ENCODE results near the gene KLHL17.
A peak's percentile ranks its signal among the peaks of the same experiment; 100 is the strongest.

Gene KLHL17

DNA sequence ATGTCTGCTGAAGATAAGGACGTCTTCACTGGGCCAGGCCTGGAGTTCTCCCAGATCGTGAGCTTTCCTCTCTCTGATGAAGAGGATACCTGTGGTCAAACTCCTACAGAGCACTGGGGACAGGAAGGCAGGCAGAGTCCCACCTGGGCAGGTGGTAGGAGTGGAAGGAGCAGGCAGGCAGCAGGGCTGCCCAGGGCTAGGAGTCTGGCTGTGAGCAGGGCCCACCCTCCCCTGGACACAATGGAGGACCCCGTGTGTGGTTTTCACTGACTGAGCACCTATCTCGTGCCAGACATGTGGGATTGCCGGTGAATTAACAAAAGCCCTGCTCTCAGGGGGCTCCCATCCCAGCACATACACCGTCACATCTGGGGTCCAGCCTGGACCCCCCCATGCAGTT lies 41.5 kb upstream of the KLHL17 start:
- Mint-ChIP-seq H3K36me3 (no peaks in the 10 kb centered on the region), H3K9me3 (no peaks in the 10 kb centered on the region), H3K27ac (no peak overlapping the region), H3K4me1 (peaks cover 29% of the 10 kb centered on the region), H3K4me3 (no peak overlapping the region), H3K27me3 (peaks cover 98% of the 10 kb centered on the region)
- no peak for ATAC-seq

DNA sequence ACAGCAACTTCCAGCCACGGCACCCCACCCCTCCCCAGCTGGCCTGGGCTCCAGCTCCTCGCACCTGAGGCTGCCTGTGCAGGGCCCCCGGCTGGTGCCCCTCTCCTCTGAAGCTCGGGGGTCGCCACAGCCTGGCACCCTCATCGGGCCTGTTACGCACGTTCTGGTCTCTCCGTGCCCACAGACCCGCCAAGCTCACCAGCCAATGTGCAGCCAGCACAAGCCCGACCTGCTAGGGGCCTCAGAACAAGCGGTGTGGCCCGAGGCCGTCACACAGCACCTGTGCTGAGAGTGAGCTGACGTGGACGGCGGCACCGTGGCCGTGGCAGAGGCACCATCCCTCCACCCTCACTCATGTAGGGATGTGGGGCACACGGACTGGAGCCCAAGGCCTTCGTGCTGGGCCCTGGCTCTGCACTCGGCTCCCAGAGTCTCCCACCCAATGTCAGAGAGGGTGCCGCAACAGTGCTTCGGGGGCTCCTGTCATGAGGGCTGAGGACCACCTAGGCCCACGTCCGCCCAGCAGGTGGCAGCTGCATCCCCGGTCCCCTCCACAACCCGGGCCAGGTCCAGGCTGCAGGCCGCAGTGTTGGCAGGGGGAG lies 41.0 kb upstream of the KLHL17 start:
- peaks cover 92% of the 10 kb centered on the region for H3K27me3 Mint-ChIP-seq
- no peaks in the 10 kb centered on the region for H3K36me3 Mint-ChIP-seq
- no peak overlapping the region for H3K27ac Mint-ChIP-seq
- H3K9me3 Mint-ChIP-seq: no peaks in the 10 kb centered on the region
- no peak for ATAC-seq
- peaks cover 29% of the 10 kb centered on the region for H3K4me1 Mint-ChIP-seq
- H3K4me3 Mint-ChIP-seq: no peak overlapping the region

DNA sequence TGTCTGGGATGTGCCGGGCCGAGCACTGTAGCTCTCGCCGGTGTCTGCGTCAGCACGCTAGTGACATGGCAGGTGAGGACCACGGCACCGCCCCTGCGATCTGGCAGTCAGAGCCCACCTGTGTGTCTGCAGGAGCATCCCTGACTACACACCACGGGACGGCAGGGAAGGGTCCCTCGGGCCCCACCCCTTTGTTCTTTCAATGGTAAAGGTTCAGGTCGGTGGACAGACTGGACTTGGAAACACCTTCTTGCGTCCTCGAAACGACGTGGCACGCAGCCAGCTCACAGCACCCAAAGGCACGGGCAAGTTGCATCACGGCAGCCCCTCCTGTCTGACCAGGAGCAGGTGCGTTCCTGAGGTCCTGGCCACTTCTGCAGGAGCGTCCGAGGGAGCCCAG lies 40.4 kb upstream of the KLHL17 start:
- H3K36me3 Mint-ChIP-seq: no peaks in the 10 kb centered on the region
- peaks cover 86% of the 10 kb centered on the region for H3K27me3 Mint-ChIP-seq
- no peaks in the 10 kb centered on the region for H3K9me3 Mint-ChIP-seq
- no peak overlapping the region for H3K4me3 Mint-ChIP-seq
- no peak for ATAC-seq
- H3K27ac Mint-ChIP-seq: no peak overlapping the region
- peaks cover 29% of the 10 kb centered on the region for H3K4me1 Mint-ChIP-seq

DNA sequence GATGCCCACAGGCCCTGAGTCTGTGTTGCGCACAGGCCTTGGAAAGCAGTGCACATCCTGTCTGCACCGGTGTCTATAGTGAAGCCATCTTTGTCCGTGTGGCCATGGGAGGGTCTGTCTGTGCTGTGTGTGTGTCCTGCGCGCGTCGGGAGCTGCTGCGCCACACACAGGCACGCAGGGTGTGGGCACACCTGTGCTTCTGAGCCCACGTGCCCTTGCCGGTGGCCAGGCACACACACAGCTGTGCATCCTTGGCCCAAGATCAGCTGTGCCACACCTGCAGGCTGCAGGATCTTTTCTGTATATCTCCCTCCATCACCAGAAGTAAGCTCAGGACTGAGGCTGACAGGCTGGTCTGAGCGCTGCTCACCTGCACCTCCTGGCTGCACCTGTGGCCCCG lies 39.9 kb upstream of the KLHL17 start:
- no peak for ATAC-seq
- Mint-ChIP-seq H3K9me3 (no peaks in the 10 kb centered on the region), H3K36me3 (no peaks in the 10 kb centered on the region), H3K4me1 (peaks cover 29% of the 10 kb centered on the region), H3K4me3 (no peak overlapping the region), H3K27ac (no peak overlapping the region), H3K27me3 (peaks cover 81% of the 10 kb centered on the region)

GRCh38 chr1:921011-921837 lies 39.2 kb upstream of the KLHL17 start:
- Mint-ChIP-seq H3K27ac (no peak overlapping the region), H3K27me3 (peaks cover 80% of the 10 kb centered on the region), H3K4me3 (no peak overlapping the region), H3K36me3 (no peaks in the 10 kb centered on the region), H3K9me3 (no peaks in the 10 kb centered on the region), H3K4me1 (peaks cover 34% of the 10 kb centered on the region)
- ATAC-seq: peak; percentile 40

GRCh38 chr1:923131-923990 lies 37.0 kb upstream of the KLHL17 start, which contains the start of gene SAMD11:
TSS of gene SAMD11 (plus strand) at chr1:923923. CDS start at chr1:924432, 509 bp downstream.
- peaks cover 80% of the 10 kb centered on the region for H3K27me3 Mint-ChIP-seq
- ATAC-seq: no peak
- H3K27ac Mint-ChIP-seq: no peak within 1 kb of the TSS
- peaks cover 34% of the 10 kb centered on the region for H3K4me1 Mint-ChIP-seq
- H3K4me3 Mint-ChIP-seq: peak within 1 kb of the TSS; percentile 66
- no peaks in the 10 kb centered on the region for H3K36me3 Mint-ChIP-seq
- H3K9me3 Mint-ChIP-seq: no peaks in the 10 kb centered on the region

- Mint-ChIP-seq H3K27ac (no peak overlapping the region), H3K27me3 (peaks cover 80% of the 10 kb centered on the region), H3K9me3 (no peaks in the 10 kb centered on the region), H3K4me1 (peaks cover 34% of the 10 kb centered on the region), H3K36me3 (no peaks in the 10 kb centered on the region), H3K4me3 (peak overlapping the region; percentile 54)
- no peak for ATAC-seq
Measured at GRCh38 chr1:923991-924655, 36.3 kb upstream of the KLHL17 start.

DNA sequence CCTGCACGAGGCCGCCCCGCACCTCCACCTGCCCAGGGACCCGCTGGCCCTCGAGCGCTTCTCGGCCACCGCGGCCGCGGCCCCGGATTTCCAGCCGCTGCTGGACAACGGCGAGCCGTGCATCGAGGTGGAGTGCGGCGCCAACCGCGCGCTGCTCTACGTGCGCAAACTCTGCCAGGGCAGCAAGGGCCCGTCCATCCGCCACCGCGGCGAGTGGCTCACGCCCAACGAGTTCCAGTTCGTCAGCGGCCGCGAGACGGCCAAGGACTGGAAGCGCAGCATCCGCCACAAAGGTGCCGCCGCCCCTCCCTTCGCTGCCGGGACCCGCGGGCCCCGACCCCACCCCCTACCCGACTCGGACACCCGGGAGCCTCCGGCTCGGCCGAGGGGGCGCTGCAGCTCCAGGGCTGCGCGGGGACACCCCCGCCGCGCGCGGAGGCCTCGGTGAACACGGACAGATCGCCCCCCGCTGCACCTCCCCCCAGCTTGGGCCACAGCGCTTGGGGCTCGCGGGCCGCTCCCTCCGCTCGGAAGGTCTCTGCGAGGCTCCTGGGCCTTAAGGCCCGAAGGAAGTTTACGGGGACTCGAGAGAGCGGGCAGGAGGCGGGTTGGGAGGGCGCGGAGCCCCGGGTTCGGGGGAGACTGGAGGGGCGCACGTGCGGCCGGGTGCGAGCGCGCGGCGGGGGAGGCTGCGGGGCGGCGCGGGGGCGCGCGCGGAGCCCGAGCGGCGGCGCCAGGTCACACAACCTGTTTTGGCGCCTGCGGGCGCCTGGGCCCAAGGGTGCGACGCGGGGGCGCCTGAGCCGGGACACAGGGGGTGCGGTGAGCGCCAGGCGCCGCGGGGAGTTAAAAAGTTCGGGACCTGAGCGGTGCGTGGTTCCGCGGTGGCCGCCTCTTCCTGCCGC lies 35.5 kb upstream of the KLHL17 start:
- Mint-ChIP-seq H3K27me3 (peaks cover 79% of the 10 kb centered on the region), H3K27ac (no peak overlapping the region), H3K4me1 (peaks cover 34% of the 10 kb centered on the region), H3K36me3 (no peaks in the 10 kb centered on the region), H3K4me3 (peak overlapping the region; percentile 54), H3K9me3 (no peaks in the 10 kb centered on the region)
- no peak for ATAC-seq

GRCh38 chr1:925561-926421 lies 34.6 kb upstream of the KLHL17 start:
- Mint-ChIP-seq H3K36me3 (no peaks in the 10 kb centered on the region), H3K27ac (no peak overlapping the region), H3K9me3 (no peaks in the 10 kb centered on the region), H3K4me1 (peaks cover 28% of the 10 kb centered on the region), H3K4me3 (peak overlapping the region; percentile 29), H3K27me3 (peaks cover 77% of the 10 kb centered on the region)
- no peak for ATAC-seq

DNA sequence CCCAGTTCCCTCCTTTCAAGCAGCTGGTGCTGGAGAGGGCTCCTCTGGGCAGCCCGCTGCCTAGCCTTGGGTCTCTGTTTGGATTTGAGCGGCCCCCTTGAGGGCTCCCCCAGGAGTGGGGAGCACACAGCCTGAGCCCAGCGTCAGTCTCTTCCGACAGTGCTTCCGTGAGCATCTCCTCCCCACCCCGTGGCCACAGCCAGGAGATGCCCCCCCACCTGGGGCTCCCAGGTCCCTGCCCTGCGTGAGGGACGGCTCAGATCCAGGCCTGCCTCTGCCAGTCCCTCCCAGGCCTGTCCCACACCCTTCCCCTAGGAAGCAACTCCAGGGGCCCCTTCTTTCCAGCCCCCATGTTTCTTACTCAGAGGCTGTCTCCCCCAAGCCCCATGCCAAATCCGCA lies 33.1 kb upstream of the KLHL17 start:
- Mint-ChIP-seq H3K4me3 (no peak overlapping the region), H3K4me1 (peaks cover 25% of the 10 kb centered on the region), H3K36me3 (no peaks in the 10 kb centered on the region), H3K27me3 (peaks cover 74% of the 10 kb centered on the region), H3K27ac (no peak overlapping the region), H3K9me3 (no peaks in the 10 kb centered on the region)
- no peak for ATAC-seq

DNA sequence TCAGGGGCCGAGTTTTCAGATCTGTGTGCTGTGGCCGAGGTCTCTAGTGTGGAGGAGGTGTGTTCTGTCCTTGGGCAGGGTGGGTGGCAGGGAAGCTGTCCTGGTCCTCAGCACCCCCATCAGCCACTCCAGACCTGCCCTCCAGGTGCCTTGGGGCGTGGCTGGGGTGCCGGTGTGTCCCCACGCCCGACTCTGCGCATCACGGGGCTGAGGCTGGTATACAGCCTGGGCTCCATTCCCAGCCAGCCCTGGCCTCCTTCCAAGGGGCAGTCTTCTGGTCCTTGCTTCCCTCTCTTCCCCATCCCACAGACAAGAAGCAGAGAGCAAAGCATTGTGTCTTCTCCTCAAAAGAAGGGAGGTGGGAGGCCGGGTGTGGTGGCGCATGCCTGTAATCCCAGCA lies 32.6 kb upstream of the KLHL17 start:
- peaks cover 74% of the 10 kb centered on the region for H3K27me3 Mint-ChIP-seq
- H3K9me3 Mint-ChIP-seq: no peaks in the 10 kb centered on the region
- H3K27ac Mint-ChIP-seq: no peak overlapping the region
- H3K4me1 Mint-ChIP-seq: peaks cover 20% of the 10 kb centered on the region
- no peaks in the 10 kb centered on the region for H3K36me3 Mint-ChIP-seq
- H3K4me3 Mint-ChIP-seq: no peak overlapping the region
- no peak for ATAC-seq

DNA sequence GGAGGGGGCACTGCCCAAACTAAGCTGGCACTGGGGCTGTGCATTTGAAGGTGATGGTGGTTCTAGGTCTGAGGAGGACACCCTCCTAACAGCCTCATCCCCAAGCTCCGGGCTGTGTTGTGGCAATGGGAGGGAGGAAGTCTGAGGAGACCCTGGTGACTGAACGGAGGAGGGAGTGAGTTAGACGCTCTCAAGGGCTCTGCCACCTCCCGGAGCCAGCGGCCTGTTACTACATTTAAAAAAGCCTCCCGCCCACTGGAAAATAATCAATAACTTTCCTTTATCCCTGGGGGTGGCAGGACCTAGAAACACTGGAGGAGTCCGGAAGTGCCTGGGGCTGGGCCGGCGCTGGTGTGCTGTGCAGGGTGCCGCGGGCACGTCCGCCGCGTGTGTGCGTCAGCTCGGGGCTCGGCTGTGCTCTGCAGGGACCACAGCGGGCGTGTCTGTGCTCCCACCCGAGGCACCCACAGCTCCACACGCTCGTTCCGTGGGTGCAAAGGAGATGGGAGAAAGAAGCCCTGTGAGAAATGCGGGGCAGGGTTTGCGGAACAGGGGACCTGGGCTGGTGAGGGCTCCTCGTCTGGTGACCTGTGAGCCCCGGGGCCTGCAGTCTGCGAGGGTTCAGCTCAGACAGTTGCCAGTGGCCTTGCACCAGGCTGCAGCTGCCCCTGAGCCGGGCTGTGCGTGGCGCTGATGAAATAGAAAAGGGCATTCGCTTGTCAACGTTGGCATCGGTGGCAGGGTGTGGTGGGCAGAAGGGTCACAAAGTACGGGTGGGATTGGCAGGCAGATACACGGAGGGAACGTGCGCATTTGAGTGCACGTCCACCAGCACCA lies 31.3 kb upstream of the KLHL17 start:
- H3K4me1 Mint-ChIP-seq: peaks cover 12% of the 10 kb centered on the region
- H3K27ac Mint-ChIP-seq: no peak overlapping the region
- ATAC-seq: no peak
- H3K4me3 Mint-ChIP-seq: no peak overlapping the region
- no peaks in the 10 kb centered on the region for H3K9me3 Mint-ChIP-seq
- no peaks in the 10 kb centered on the region for H3K36me3 Mint-ChIP-seq
- peaks cover 78% of the 10 kb centered on the region for H3K27me3 Mint-ChIP-seq

All from stimulated activated memory B cell treated with anti-CD40 and anti-IgM and Interleukin-4, amounts not matched to agents 10 μg/mL and 1 μg/mL and 100 μg/mL, for 72 hours (primary cell).